Left lung (tissue), 10 donors: ENCODE data around the gene S100A5. TPM values are rescaled to one million over a fixed set of nuclear protein-coding genes. Genes with fewer than 3 reads are reported as not detected.
A peak's percentile ranks its signal among the peaks of the same experiment; 100 is the strongest.

ENCODE experiments used
- ATAC-seq: fragments of 200-7000 bp; cut with Tn5 transposase; one replicate; pipeline ENCODE4 v1.9.1; 2020; ENCODE audit warnings: moderate library complexity
- DNase-seq, 4 donors: peaks; one replicate each; pipeline ENCODE4 v3.0.0-alpha.2; 2013 to 2020
- H3K27ac ChIP-seq, 2 donors: fragments of 200-600 bp; sonication (generic) in 1 of 2; one replicate each; pipeline versions ENCODE4 v1.5.0 to v1.8.0; 2020 to 2021
- H3K27me3 ChIP-seq, 2 donors: fragments of 200-600 bp; sonication (generic) in 1 of 2; one replicate each; pipeline versions ENCODE4 v1.5.0 to v1.8.0; 2020 to 2021
- H3K36me3 ChIP-seq, 2 donors: fragments of 200-600 bp; sonication (generic) in 1 of 2; one replicate each; pipeline versions ENCODE4 v1.5.0 to v1.8.0; 2020 to 2021
- H3K4me1 ChIP-seq, 2 donors: fragments of 200-600 bp; one replicate each; pipeline ENCODE4 v1.8.0; 2021
- H3K4me3 ChIP-seq, 2 donors: fragments of 200-600 bp; sonication (generic) in 1 of 2; one replicate each; pipeline versions ENCODE4 v1.5.0 to v1.8.0; 2020 to 2021; ENCODE audit warnings: mild to moderate bottlenecking in 1 of 2
- H3K9me3 ChIP-seq, 2 donors: fragments of 200-600 bp; sonication (generic) in 1 of 2; one replicate each; pipeline versions ENCODE4 v1.5.0 to v1.8.0; 2020 to 2021
- CTCF ChIP-seq, 2 donors: fragments of 200-600 bp; sonication (generic) in 1 of 2; IDR thresholded peaks; one replicate each; pipeline versions ENCODE4 v1.5.0 to v1.8.0; 2021; ENCODE audit warnings: antibody characterized with exemption in 2 of 2
- intact Hi-C, 2 donors: fragments of 100-400 bp; cut with DNase I; formaldehyde crosslinking; loops; one replicate each; pipeline versions ENCODE4 v1.11.2 to v1.14.2; 2022
- polyA plus RNA-seq, 6 donors: library from polyadenylated mRNA; unstranded; fragments of 120-200 nt; gene quantifications; one replicate each; pipeline ENCODE4 v1.2.1, GENCODE V29; 2013; ENCODE audit not compliant: insufficient read length in 6 of 6
- total RNA-seq, 2 donors: library from RNA; stranded (reverse); fragmentation: NEBNext Ultra II Directional; extraction: Animal tissue kit (Norgen Biotek cat#: 25700); gene quantifications; one replicate each; pipeline ENCODE4 v1.2.1, GENCODE V29; 2021
- donor health status: DM: no; HTN: yes; CAD: no.
- donor health status: DM: no; HTN: no; CAD: no.

Gene S100A5
- total and polyA plus RNA-seq, 8 donors = 0.18 to 0.42 (median 0.36) TPM; not detected in 4

DNA sequence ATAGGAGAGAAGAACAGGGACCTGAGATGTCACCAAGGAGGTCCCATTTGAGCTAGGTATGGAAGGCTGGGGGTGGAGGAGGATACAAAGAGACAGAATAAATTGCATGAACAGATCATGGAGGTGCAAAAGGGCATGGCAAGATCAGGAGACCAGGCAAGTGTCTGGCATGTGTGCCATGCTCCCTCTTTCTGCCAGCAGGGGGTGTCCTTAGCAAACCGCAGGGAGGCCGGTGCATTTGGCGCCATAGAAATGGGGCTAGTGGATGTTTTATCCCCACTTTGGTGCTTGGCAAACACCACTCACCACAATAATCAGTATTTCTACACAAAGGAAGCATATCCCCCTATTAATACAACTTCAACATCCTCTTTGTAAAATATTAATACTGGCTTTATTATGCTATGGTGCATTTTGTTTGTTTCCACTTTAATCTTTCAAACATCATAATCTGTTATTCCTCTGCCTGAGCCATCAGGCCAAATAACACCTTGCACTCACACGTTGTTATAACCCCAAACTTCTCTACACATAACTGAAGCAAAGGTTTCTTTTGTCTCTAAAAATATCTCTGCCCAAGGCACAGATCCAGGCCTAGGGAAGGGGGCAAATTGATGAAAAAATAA, 30.9 kb downstream of the S100A5 start:
- no peaks in the 10 kb centered on the region for H3K27me3 ChIP-seq
- no peaks in the 10 kb centered on the region for H3K9me3 ChIP-seq
- intact Hi-C loops = loop anchor here (5.0 to 10.0 kb wide), 2 partner anchors 55 to 57 kb away; partner anchors contain the start of gene S100A2 (in 2 of the 2)
- no peak overlapping the region for H3K27ac ChIP-seq
- no peak overlapping the region for H3K4me3 ChIP-seq
- TF ChIP-seq CTCF (IDR thresholded peaks at IDR 0.05) = peak; percentile 30 to 78
- no peaks in the 10 kb centered on the region for H3K36me3 ChIP-seq
- peaks cover 0 to 17% of the 10 kb centered on the region in 2 donors for H3K4me1 ChIP-seq
- ATAC-seq (peak; percentile 39), DNase-seq (no peak)

DNA sequence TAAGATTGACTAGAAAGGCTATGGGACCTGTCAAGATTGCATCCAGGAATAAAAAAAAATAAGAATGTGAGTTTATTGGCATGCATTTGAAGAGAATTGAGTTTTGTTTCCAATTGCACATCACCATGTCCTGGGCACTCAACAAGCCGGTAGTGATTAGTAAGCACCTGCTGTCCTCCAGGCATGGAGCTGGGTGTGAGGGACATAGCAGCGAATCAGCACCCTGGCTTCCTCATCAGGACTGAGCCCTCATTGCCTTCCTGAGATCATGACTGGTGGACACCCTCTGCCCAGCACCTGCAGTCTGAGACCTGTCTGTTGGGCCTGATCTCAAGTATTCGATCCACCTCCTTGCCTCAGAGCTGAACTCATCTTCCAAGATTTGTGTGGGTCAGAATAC, 31.7 kb downstream of the S100A5 start:
- Histone ChIP-seq H3K4me1 (peaks cover 0 to 10% of the 10 kb centered on the region in 2 donors), H3K27ac (no peak overlapping the region), H3K4me3 (no peak overlapping the region), H3K27me3 (no peaks in the 10 kb centered on the region), H3K9me3 (no peaks in the 10 kb centered on the region), H3K36me3 (no peaks in the 10 kb centered on the region)
- ATAC-seq (no peak), DNase-seq (no peak)
- TF ChIP-seq CTCF (IDR thresholded peaks at IDR 0.05) = no peak
- intact Hi-C loops = no loop called here

GRCh38 chr1:153507926-153508583, 32.7 kb downstream of the S100A5 start:
- TF ChIP-seq CTCF (IDR thresholded peaks at IDR 0.05) = no peak

DNA sequence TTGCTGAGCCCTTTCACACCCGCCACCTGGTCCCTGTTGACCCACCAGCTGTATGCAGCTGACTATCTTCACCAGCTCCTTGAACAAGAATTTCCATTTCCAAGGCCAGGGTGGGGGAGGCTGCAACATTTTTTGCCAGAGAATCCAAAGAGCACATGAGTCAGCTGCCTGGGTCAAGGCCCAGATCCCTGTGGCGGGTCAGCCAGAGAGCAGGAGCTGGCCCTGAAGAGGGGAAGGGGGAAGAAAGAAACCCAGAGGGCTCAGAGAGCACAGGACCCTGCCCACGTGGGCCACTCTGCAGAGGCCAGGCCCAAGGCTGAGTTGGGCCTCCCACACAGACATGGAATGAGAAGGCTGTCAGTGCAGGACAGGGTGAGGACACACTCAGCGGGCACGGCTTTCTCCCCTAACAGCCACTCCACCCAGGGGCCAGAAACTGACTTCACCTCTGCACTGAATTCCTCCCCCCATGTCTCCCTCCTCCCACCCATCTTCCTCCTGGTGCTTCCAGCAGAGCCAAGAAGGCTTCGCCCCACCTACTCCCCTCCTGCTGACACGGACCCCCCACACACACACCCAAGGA, 33.8 kb downstream of the S100A5 start:
- no peak for TF ChIP-seq CTCF (IDR thresholded peaks at IDR 0.05)
- H3K27ac ChIP-seq = peak overlapping the region; percentile 39 to 53
- H3K4me1 ChIP-seq = peaks cover 0 to 10% of the 10 kb centered on the region in 2 donors
- no peaks in the 10 kb centered on the region for H3K36me3 ChIP-seq
- H3K27me3 ChIP-seq = no peaks in the 10 kb centered on the region
- H3K4me3 ChIP-seq = no peak overlapping the region
- ATAC-seq = peak; percentile 75
- DNase-seq = peak in 3 of 4 donors; percentile 80 to 90 (median 82)
- intact Hi-C loops = no loop called here
- H3K9me3 ChIP-seq = no peaks in the 10 kb centered on the region

More at GRCh38 chr1:153507926-153508583, 32.7 kb downstream of the S100A5 start:
- Histone ChIP-seq H3K9me3 (no peaks in the 10 kb centered on the region), H3K27ac (no peak overlapping the region), H3K4me1 (peaks cover 0 to 10% of the 10 kb centered on the region in 2 donors), H3K27me3 (no peaks in the 10 kb centered on the region), H3K4me3 (no peak overlapping the region), H3K36me3 (no peaks in the 10 kb centered on the region)
- DNase-seq (no peak), ATAC-seq (no peak)
- intact Hi-C loops = no loop called here

DNA sequence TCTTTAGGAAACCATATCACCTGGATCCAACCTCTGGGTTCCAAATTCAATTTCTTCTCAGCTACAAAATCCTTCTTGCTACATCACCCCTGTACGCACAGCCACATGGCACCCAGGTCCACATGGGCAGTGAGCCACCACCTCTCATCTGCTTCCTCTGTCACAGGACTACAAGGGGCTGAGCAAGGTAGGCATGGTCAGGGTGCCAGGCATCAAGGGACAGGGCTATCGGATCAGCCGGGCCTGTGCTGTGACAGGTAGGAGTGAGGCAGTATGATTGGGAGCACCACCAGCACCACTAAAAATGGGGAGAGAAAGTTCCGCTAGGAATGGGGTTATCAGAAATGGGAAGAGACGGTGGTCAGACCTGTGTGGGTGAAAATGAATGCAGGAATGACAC, 34.3 kb downstream of the S100A5 start:
- H3K9me3 ChIP-seq = no peaks in the 10 kb centered on the region
- no peaks in the 10 kb centered on the region for H3K27me3 ChIP-seq
- H3K36me3 ChIP-seq = no peaks in the 10 kb centered on the region
- TF ChIP-seq CTCF (IDR thresholded peaks at IDR 0.05) = no peak
- peaks cover 0 to 8% of the 10 kb centered on the region in 2 donors for H3K4me1 ChIP-seq
- DNase-seq = no peak
- intact Hi-C loops = no loop called here
- no peak overlapping the region for H3K4me3 ChIP-seq
- no peak for ATAC-seq
- H3K27ac ChIP-seq = no peak overlapping the region
